Cerebellar nuclear complex (tissue), 1 donor: ENCODE data around the gene H1-8.

Experiments
- DNase-seq, 2 experiments: peaks; one replicate each; lab custom pipeline; 2025; lab: John Stamatoyannopoulos, UW

The H1-8 gene

DNA sequence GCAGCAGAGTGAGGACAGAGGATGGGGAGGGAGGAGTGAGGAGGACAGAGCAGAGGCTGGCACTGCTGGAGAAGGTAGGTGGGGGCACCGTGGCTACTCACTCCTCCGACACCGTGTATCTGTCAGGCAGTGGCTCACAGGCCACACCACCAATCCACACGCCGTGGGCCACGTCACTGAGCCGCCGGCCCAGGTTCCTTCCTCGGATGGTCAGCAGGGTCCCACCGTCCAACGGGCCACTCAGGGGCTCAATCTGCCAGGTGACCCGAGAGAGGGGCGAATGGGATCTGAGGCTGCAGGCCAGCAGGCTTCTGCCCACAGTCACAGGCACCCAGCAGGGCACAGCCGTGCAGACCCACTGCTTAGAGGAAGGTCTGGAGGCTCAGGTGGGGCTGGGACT lies 30.5 kb downstream of the H1-8 start:
- no peak for DNase-seq

DNA sequence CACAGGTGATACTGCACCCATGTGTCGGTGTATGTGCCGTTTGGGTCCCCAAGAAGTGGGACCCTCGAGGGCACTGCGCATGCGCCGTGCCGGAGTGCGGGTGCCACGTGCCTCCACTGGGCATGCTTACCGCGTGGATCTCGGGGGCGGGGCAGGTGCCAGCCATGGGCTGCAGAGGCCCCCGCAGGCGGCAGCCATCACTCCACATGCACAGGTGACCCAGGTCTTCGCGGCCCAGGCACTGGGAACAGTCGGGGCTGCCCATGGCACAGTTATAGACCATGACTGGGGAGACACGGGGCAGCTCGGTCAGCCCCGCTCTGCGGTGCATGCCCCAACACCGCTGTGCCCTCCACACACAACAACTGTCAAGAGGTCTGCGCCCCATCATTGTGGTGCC lies 31.2 kb downstream of the H1-8 start:
- DNase-seq, result no peak

DNA sequence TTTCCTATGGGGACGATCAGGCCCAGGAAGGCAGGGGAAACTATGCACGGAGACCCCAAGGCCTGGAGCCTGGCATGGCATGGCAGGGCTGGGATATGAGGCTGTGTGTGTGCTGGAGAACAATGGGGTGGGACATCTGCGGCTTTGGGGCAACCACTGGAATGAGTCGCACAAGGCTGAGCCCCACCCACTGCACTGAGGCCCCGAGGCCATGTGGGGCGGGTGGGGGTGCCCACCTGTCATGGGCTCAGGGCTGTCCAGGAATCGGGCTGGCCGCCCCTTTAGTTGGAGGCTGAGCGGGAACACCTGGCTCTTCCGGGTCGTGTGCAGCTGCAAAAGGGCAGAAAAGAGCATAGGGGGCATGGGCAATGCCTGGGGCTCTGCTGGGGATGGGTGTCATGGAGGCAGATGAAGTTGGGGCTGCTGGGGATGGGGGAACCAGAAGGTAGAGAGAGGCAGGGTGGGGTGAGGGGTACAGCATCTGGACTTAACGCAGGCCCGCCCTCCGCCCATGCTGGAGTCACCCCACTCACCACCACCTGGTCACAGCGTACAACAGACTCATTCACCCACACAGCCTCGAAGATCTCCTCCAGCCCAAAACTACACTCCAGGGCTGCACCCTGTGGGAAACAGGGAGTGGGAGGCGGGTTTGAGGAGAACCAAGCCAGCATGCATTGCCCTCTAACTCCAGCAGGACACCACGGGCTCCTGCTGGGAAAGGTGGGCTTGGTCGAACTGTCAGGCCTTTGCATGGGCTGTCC lies 32.4 kb downstream of the H1-8 start:
- no peak for DNase-seq

DNA sequence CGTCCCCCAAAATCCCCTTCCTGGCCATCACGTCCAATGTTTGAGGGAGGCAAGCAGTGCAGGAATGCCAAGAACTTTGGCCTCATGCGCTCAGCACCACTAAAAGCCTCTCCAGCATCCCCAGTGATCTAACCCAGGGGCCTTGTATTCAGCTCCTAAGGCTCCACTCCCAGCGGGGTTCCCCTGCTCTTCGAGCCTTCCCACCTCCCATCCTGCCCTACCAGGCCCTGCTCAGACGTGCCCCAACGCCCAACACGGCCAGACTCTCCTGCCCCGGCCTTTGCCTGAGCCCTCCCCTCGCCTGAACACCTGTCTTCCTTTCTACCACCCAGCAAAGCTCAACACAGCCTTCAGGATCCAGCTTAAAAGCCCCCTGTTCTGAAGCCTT lies 33.0 kb downstream of the H1-8 start:
- no peak for DNase-seq

DNA sequence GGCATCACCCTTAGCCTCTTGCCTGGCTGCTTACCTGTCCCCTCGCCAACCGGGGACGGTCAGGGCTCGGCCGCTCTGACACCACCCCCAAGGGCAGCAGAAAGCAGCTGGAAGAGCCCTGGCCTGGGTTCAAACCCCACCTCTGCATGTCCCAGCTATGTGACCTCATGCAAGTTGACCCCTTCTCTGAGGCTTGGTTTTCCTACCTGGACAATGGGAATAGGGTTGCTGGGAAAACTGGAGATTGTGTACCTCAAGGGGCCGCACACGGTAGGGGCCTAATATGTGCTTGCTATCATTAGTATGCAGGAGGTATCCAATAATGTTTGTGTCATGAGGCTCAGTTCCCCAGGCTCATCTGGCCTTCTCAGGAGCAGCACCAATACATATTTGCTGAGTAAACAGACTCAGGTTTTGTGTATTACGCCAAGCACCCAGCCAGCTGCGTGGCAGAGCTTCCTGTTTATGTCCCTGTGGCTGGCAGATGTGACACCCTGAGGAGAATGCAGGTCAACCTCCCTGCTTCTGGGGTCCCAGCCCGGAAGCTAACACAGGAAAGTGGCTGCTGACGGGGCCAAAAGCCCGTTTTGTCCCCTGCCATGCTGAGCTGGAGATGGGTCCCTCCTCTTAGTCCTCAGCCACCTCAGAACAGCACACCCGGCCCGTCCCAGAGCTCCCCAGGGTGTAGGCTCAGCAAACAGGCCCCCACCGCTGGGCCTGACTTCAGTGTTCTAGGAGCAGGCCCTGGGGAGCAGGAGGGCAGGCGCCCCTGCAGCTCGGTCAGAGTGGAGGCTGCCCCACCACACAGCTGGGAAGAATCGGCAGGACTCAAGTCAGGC lies 33.8 kb downstream of the H1-8 start:
- DNase-seq, result no peak

DNA sequence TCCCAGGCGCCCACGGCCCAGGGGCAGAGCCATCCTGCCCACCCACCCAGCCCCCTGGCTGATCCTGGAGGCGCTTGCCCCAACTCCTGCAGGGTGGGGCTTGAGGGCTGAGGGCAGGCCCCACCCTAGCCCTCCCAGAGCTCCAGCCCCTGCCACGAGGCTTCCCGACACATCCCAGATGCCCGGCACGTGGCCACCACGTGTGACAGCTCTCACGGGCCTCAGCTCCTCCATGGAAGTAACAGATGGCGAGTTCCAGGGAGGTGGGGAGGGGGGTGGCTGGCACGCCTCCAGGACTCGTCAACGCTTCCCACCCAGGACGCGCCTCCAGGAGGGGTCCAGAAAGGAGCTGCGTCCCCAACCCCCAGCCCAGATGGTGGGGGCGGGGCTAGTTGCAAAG lies 34.4 kb downstream of the H1-8 start:
- no peak for DNase-seq

DNA sequence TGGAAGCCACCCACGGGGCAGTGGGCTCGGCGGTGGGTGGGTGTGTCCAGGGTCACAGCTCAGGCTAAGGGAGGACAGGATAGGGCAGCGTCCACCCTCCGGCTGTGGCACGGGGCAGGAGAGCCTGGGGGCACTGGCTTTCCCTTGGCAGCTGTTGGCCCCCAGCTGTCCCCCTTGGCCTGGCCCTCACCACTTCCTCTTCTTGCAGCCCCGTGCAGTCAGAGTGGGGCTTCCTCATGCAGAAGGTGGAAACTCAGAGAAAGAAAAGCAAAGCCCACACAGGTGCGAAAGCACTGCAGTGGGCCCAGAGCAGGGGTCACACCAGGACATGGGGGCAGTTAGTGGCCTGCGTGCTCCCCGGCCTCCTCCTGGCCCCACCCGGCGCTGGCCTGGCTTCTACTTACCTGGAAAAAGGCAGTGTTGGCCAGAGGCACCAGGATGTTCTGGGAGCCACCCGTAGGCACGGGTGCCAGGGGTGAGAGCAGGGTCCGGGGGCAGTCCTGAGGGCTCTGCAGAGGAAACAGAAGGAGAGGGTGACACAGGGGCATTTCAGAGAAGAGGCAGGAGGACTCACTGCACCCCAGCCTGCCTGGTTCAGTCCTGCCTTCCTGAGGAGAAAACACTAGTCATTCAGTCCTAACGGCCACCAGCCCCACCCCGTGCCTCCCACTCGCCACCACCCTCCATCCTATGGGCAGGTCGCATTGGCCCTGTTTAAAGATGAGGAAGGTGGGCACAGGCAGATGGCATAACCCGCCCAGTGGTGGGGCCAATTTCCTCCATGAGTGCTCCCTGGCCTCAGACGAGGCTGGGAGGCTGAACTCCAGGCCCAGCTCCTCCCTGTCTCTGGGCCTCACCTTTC lies 35.2 kb downstream of the H1-8 start:
- no peak for DNase-seq

DNA sequence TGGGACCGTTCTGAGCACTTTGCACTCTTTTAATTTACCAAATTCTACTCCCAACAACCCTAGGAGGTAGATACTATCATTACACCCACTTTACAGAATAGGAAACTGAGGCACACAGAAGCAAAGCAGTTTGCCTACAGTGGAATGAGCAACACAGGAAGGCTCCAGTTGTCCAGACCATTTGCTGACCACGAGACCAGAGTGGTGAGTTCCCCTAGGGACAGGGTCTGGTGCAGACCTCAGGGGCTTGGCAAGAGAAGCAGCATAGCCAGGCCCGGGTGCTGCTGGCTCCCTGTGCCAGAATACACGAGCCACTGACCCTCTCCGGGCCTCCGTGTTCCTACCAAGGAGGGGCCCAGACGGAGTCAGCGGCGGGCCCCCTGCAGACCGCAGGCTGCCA lies 37.0 kb downstream of the H1-8 start:
- no peak for DNase-seq

DNA sequence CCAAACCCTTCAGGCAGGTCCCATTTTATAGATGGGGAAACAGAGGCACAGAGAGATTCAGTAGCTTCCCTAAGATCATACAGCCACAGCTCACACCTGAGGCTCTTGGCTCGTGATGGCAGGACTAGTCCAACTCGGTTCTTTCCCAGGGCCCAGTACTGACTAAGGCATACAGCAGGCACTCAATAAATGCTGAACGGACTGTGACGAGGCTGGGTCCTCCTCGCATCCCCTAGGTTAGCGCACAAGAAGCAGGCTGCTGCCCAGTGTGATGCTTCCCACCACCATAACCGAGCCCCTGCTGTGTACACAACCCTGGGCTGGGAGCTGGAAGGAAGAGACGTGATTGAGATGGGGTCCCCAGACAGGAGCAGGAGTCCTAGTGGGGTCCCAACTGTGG lies 38.6 kb downstream of the H1-8 start:
- no peak for DNase-seq

DNA sequence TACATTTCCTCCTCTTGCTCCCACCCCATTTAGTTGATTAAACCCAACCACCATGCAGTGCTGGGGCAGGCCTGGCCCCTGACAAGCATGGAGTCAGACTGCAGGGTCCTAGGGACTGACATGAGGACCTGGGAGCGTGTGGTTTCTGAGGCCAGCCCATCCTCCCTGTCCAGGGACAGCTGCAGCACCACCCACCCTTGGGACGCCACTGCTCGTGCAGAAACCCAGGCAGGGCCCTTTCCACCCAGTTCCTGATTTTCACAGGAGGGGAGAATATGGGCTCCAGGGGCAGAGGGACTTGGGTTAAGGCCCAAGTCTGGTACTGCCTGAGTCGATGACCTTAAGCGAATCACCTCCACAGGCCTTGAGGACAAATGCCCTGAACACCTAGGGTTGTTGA lies 39.8 kb downstream of the H1-8 start:
- DNase-seq, result no peak

DNA sequence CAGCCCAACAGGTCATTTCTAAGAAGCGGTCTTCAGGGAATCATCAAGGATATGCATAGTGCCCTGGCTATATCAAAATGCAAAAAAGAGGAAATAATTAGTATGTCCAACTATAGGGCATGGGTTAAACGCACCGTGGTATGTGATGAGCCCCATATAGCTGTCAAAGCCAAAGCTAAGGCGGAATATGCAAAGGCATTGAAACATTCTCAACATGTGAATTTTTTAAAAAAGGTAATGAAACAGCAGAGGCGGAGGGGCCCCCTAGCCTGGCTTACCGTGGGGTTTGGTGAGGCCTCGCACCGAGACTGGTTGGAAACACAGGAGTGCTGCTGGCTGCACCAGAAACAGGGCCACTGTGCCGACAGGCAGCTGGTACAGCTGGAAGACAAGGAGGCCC lies 40.3 kb downstream of the H1-8 start:
- no peak for DNase-seq

DNA sequence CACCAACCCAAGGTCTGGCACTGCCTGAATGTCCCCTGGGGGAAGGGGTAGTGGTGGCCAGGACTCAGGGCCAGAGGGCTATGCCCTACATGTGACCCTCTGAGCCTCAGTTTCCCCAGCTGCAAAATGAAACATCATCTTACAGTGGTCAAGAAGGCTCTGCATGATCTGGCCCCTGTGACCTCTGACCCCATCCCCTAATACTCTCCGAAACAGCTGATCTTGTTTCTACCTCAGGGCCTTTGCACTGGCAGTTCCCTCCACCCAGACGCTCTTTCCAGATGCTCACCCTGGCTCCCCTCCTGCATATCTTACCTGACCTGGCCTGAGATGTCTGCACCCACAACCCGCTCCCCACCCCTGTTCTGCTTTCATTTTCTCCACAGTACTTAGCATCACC lies 41.7 kb downstream of the H1-8 start:
- no peak for DNase-seq

DNA sequence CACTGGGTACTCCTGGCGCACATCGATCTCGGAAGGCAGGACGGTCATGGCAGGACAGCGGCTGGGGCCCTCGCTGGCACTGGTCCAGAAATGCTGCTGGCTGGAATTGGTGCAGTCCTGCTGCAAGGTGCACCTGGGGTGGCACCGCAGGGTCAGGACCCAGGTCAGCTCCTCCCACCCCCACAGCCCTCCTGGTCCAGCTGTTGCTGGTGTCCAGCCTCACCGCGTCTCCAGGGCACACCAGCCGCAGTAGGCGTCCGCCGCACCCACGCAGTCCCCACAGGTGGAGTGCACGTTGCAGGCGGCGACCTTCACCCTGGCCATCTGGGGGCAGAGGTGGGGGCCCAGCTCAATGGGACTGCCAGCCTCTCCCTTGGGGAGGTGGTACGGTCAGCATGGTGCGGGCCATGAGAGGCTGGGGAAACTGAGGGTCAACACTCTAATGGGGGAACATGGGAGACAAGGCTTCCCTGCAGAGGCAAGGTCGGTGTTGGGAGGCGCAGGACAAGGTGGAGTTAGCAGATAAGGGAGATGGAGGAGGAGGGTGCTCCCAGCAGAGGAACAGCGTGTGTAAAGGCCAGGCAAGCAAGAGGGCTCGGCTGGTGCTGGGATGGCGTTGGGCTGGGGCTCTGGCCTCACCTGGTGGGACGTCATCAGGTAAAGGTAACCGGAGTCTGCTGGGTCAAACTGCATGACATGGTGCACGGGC lies 43.1 kb downstream of the H1-8 start:
- no peak for DNase-seq

DNA sequence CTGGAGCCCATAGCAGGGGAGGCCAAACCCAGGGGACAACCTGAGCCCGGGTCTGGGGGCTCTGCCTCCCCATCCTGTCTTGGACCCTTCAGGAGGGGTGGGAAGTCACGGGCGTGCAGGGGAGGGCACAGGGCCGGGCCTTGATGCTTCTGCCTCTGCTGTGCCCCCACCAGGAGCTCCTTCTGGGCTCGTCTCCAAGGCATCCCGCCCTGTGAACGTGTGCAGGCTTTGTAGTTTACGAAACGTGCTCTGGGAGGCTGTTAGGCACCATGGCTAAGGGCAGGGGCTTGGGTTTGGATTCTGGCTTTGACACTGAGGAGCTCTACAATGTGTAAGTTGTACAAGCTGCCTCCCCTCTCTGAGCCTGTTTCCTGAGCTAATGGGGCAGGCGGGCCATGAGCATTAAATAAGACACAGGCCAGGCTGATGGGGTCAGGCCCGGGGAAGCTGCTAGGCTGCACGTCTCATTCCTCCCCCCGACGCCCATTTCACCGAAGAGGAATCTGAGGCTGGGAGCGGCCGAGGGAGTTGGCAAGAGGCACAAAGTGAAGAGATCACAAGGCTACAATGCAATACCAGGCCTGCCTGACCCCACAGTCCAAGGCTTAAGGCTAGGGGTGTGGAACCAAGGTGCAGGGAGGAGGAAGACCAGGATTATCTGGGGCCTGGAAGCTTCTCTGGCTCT lies 43.9 kb downstream of the H1-8 start:
- no peak for DNase-seq

DNA sequence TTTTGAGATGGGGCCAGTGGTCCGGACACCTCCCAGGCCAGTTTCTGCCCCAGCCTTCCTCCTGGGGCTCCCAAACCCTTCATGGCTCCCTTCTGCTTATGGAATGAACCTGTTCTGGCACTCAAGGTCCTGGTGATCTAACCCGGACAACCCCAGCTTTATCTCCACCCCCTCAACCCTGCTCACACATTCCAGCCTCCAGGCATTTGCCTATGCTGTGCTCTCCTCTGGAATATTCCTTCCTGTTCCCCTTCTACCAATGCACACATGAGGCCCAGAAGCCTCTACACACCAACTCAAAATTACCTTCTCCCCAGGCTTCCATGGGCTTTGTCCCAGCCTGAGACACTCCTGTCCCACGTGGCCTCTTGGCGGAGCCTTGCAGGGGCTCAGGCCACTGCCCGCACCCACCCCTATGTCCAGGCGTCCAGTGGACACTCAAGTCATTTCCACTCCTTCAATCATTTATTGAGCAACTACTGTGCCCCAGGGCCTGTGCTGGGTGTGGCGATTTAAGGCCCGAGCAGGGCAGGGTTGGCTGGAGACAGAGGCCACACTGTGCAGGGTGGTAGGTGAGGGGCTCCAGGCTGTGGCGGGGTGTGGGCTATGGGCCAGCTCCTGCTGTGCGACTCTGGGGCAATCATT lies 44.7 kb downstream of the H1-8 start:
- DNase-seq, result no peak

DNA sequence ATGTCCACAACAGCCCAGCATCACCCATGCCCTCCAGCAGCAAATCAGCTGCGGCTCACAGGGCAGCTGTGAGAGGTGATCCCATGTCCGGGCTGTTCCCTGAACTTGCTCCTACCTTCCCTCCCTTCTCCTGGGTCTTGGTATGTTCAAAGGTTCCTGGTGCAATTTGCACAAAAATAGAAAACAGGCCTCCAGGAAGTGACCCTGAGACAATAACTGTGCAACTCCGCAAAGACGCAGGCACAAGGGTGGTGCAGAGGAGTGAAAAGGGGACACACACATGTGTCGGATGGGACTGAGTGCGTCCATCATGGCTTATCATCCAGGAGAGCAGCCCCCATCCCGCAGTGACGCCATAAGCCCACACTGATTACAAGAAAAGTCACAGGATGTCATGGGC lies 47.2 kb downstream of the H1-8 start:
- no peak for DNase-seq

DNA sequence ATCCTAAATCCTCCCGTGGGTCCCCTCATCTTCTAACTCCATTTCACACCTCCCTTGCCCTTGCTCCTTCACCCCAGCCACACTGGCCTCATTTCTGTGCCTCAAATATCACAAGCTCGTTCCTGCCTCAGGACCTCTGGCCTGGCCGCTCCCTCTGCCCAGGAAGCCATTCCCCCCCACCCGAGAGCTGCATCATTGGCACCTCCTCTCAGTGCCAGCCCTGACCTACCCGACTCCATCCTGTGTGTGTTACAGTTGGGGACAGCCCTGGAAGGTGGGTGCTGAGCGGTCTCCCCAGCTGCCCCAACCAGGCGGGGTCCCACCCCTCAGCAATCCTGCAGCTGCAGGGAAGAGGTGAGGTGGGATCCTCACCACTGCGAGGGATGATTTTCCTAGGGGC lies 49.0 kb downstream of the H1-8 start:
- no peak for DNase-seq

DNA sequence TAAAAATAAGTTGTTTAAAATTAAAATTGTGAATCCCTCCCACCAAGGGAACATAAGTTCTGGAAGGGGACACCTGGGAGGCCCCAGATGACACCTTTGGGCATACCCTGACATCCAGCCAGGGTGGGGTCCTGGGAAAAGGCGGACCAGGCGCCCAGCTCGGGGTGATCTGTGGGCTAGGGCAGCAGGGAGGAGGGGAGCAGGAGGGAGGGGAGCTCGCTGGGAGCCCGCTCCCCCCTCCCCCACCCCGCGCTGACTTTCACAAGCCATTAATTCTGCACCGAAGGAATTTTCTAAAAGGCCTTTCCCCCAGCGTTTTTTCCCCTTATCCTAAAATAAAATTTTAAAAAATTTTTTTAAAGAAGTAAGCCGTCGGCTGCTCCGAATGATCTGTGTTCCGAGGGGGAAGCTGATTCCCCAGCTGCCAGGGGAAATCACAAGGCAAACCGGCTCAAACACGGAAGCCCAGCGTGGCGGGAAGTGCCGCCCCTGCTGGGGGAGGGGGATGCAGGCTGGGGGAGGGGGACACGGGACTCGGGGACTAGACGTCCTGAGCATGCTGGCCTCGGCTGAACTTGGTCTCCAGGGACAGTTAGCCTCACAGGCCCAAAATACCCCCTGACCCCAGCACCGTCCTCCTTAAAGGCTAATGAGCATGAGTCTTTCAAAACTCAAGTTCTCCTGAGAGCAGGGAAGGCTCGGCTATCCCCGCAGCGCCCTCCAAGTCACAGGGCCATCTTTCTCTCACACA lies 49.6 kb downstream of the H1-8 start:
- DNase-seq, result no peak

DNA sequence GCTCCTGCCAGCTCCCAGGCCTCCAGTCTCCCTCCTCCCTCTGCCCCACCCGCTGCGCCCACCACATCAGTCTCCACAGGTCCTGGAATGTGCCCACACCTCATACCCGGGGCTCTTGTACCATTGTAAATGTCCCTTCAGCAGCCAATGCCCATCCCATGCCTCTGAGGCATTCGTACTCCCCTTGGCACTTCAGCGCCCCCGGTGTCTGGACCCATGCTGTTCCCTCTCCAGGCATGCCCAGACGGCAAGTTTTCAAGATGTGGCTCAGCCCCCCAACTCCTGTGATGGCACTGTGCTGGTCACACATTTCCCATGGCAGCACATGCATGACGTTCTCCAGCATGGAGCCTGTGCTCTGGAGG lies 50.2 kb downstream of the H1-8 start:
- DNase-seq, result no peak
